Measurements from ENCODE around the gene CLDN4. TPM values are rescaled to one million over a fixed set of nuclear protein-coding genes. Genes with fewer than 3 reads are reported as not detected.

The CLDN4 gene
- total and polyA plus RNA-seq, 2 donors (not counting 3 experiments of a cell fraction or from before 2014, with no cell fraction given) = 0.13 to 0.15 TPM

GRCh38 chr7:73871163-73872011 lies 40.6 kb downstream of the CLDN4 start:
- no peaks in the 10 kb centered on the region for H3K36me3 ChIP-seq (ENCODE audit: control insufficient read depth in 2 of 2, extremely low read depth in 1 of 2, insufficient read depth in 2 of 2, low read length in 2 of 2)
- intact Hi-C loops (cut with micrococcal nuclease) (no loop called here), dilution Hi-C loops (cut with MboI; ENCODE audit: extremely low pct_ligation_motif_present, low sequenced_read_pairs) (no loop called here)
- no peak overlapping the region for H3K4me3 ChIP-seq (replicated peaks in 1 of 3; ENCODE audit: insufficient read depth in 1 of 3, low read depth in 1 of 3, low read length in 3 of 3)
- H3K4me2 ChIP-seq (ENCODE audit: insufficient read depth, low read length) = no peak overlapping the region
- H3K4me1 ChIP-seq (ENCODE audit: control insufficient read depth, extremely low read depth, insufficient read depth, low read length) = no peaks in the 10 kb centered on the region
- no peak overlapping the region for H2AFZ ChIP-seq (ENCODE audit: low read depth, low read length)
- H3K27ac ChIP-seq (ENCODE audit: insufficient read depth, low read depth, low read length) = no peak overlapping the region
- H4K20me1 ChIP-seq (replicated peaks; ENCODE audit: control insufficient read depth, extremely low read depth, insufficient read depth, low read length) = no peaks in the 10 kb centered on the region
- POLR2A ChIA-PET = no interaction called here
- BruUV-seq (replicated peaks) = no TSS peak
- no peaks in the 10 kb centered on the region for H3K9me3 ChIP-seq (replicated peaks; ENCODE audit: control insufficient read depth, insufficient read depth, low read length)
- no peak for DNase-seq (ENCODE audit: low read depth, low spot score)
- CTCF ChIA-PET = interaction anchor here (6.2 kb wide), 1 partner anchor 155 kb away, joined by 71 read pairs; the partner anchor contains the start of gene ELN
- no peaks in the 10 kb centered on the region for H3K9me1 ChIP-seq (replicated peaks; ENCODE audit: control insufficient read depth, extremely low read depth, insufficient read depth, low read length)
- no peaks in the 10 kb centered on the region for H3K79me2 ChIP-seq (ENCODE audit: control insufficient read depth, insufficient read depth, low read length)
- no peak overlapping the region for H3K9ac ChIP-seq (replicated peaks; ENCODE audit: extremely low read depth, insufficient read depth, low read length)
- no peak for FAIRE-seq
- H3K27me3 ChIP-seq (ENCODE audit: control insufficient read depth in 2 of 2, insufficient read depth in 2 of 2, low read length in 2 of 2) = peaks cover 0 to 2% of the 10 kb centered on the region in 2 experiments
- no peak for TF ChIP-seq POLR2A (IDR thresholded peaks at IDR 0.05; ENCODE audit: low read depth, low read length)
- no peak for TF ChIP-seq EZH2 (IDR thresholded peaks at IDR 0.05; ENCODE audit: borderline replicate concordance, low read depth, low read length, severe bottlenecking)
- no peak for TF ChIP-seq CTCF (IDR thresholded peaks at IDR 0.05; ENCODE audit: extremely low read depth in 1 of 2, insufficient read depth in 1 of 2, low read depth in 1 of 2, low read length in 2 of 2)
